Osteoblast (primary cell): ENCODE data around the gene CDAN1. TPM values are rescaled to one million over a fixed set of nuclear protein-coding genes. Genes with fewer than 3 reads are reported as not detected.

ENCODE experiments used
- DNase-seq: peaks from one replicate; pipeline ENCODE4 v3.0.0; 2011; ENCODE audit warnings: low spot score, mixed read lengths; ENCODE audit not compliant: insufficient read length; ENCODE audit errors: missing footprints
- H2AFZ ChIP-seq: 2 replicates; pipeline ENCODE4 v1.6.0; 2011; ENCODE audit warnings: mild to moderate bottlenecking, low read length
- H3K27ac ChIP-seq: 2 replicates; pipeline ENCODE4 v1.5.1; 2011; ENCODE audit warnings: mild to moderate bottlenecking, low read depth, low read length, moderate library complexity
- H3K27me3 ChIP-seq: 2 replicates; pipeline ENCODE4 v1.6.0; 2012; ENCODE audit warnings: mild to moderate bottlenecking, control low read depth, inconsistent platforms, low read length, moderate library complexity; ENCODE audit not compliant: insufficient read depth
- H3K36me3 ChIP-seq: 2 replicates; pipeline ENCODE4 v1.5.1; 2011; ENCODE audit warnings: mild to moderate bottlenecking, low read length, control low read depth, moderate library complexity; ENCODE audit not compliant: insufficient read depth
- H3K4me1 ChIP-seq: 2 replicates; pipeline ENCODE4 v1.5.1; 2011; ENCODE audit warnings: mild to moderate bottlenecking, low read length, control low read depth, moderate library complexity; ENCODE audit not compliant: insufficient read depth
- H3K4me2 ChIP-seq: 2 replicates; pipeline ENCODE4 v1.6.0; 2011; ENCODE audit warnings: mild to moderate bottlenecking, low read length; ENCODE audit not compliant: insufficient read depth
- H3K4me3 ChIP-seq: fragments of 200-600 bp; sonication (generic); 3 replicates; pipeline ENCODE4 v1.5.1; 2012; ENCODE audit warnings: mild to moderate bottlenecking, low read length, inconsistent platforms; ENCODE audit not compliant: insufficient read depth
- H3K79me2 ChIP-seq: 2 replicates; pipeline ENCODE4 v1.6.0; 2012; ENCODE audit warnings: mild to moderate bottlenecking, low read length, control low read depth, inconsistent platforms; ENCODE audit not compliant: insufficient read depth
- H3K9me3 ChIP-seq: 2 replicates; pipeline ENCODE4 v1.5.1; 2011; ENCODE audit warnings: low read depth, low read length, control low read depth
- H4K20me1 ChIP-seq: 2 replicates; pipeline ENCODE4 v1.6.0; 2012; ENCODE audit warnings: mild to moderate bottlenecking, low read length, control low read depth; ENCODE audit not compliant: insufficient read depth
- total RNA-seq: library from RNA; depleted of rRNA; stranded (reverse); fragments of >200 nt; gene quantifications from 2 replicates; pipeline ENCODE4 v1.2.3, GENCODE V29; 2012
- TF ChIP-seq, protein P1 (sequence below): IDR thresholded peaks from 2 replicates; pipeline ENCODE4 v1.5.1; 2011; ENCODE audit warnings: mild to moderate bottlenecking, low read depth, low read length, moderate library complexity; ENCODE audit errors: extremely low read depth

The CDAN1 gene
- total RNA-seq, 1 donor: 7.6 TPM

GRCh38 chr15:42734076-42734672, 2.8 kb downstream of the CDAN1 start:
- Histone ChIP-seq H3K27me3 (no peaks in the 10 kb centered on the region), H3K4me3 (no peak overlapping the region), H3K36me3 (peaks cover 46% of the 10 kb centered on the region), H4K20me1 (peaks cover 18% of the 10 kb centered on the region), H2AFZ (no peak overlapping the region), H3K4me2 (no peak overlapping the region), H3K9me3 (no peaks in the 10 kb centered on the region), H3K4me1 (peaks cover 11% of the 10 kb centered on the region), H3K79me2 (peaks cover 26% of the 10 kb centered on the region), H3K27ac (no peak overlapping the region)
- TF ChIP-seq, protein P1, sequence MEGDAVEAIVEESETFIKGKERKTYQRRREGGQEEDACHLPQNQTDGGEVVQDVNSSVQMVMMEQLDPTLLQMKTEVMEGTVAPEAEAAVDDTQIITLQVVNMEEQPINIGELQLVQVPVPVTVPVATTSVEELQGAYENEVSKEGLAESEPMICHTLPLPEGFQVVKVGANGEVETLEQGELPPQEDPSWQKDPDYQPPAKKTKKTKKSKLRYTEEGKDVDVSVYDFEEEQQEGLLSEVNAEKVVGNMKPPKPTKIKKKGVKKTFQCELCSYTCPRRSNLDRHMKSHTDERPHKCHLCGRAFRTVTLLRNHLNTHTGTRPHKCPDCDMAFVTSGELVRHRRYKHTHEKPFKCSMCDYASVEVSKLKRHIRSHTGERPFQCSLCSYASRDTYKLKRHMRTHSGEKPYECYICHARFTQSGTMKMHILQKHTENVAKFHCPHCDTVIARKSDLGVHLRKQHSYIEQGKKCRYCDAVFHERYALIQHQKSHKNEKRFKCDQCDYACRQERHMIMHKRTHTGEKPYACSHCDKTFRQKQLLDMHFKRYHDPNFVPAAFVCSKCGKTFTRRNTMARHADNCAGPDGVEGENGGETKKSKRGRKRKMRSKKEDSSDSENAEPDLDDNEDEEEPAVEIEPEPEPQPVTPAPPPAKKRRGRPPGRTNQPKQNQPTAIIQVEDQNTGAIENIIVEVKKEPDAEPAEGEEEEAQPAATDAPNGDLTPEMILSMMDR: no peak
- no peak for DNase-seq

DNA sequence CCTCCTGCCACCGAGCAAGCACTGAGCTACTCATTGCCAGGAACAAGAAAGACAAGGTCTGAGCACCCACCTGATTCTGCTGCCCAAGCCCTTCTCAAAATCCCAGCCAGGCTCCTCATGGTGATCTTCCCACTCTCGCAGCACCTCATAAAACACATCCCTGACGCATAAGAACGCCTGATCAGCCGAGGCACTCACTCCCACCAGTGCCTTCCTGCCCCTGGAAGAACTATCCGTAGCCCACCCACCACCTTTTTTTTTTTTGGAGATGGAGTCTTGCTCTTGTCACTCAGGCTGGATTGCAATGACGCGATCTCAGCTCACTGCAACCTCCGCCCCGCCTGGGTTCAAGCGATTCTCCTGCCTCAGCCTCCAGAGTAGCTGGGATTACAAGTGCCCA, 3.9 kb downstream of the CDAN1 start:
- H3K4me2 ChIP-seq: no peak overlapping the region
- H3K4me3 ChIP-seq: no peak overlapping the region
- H3K4me1 ChIP-seq: peaks cover 11% of the 10 kb centered on the region
- peaks cover 55% of the 10 kb centered on the region for H3K36me3 ChIP-seq
- peaks cover 18% of the 10 kb centered on the region for H4K20me1 ChIP-seq
- H3K27ac ChIP-seq: no peak overlapping the region
- no peak for DNase-seq
- H3K9me3 ChIP-seq: no peaks in the 10 kb centered on the region
- no peaks in the 10 kb centered on the region for H3K27me3 ChIP-seq
- no peak overlapping the region for H2AFZ ChIP-seq
- H3K79me2 ChIP-seq: peaks cover 26% of the 10 kb centered on the region
- TF ChIP-seq, protein P1: no peak

DNA sequence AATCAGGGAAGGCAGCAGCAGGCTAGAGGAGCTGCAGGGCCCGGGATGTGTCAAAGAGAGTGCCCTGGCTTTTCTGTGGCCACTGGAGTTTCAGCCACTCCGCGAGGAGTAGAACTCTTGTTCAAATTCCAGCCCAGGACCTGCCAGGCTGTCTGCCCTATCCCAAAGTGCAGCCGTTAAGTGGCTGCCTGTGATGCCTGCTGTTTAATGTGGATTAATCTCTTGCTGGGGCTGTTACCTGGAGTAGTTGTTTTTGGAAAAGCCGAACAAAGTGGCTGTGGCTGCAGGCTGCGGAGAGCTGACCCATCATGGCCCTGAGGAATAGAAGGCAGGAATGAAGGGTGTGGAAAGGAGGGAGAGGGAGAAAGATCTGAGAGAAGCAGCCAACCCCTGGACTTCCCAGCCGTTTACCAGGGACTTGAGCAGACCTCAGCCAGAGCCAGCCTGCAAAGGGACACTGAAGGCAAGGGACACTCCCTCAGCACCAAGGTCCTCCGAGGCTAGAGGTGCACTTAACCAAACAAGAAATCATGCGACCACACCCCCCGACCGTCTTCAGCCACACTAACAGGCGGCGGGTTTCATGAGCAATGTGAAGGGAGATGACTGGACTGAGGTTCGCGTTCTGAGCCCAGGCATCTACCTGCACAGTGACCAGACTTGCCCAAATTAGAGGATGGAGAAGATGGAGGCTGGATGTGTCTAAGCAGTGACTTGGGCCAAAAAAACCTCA, 4.7 kb downstream of the CDAN1 start:
- peaks cover 7% of the 10 kb centered on the region for H3K4me1 ChIP-seq
- H3K4me2 ChIP-seq: no peak overlapping the region
- peak; percentile 47 for DNase-seq
- no peak overlapping the region for H3K4me3 ChIP-seq
- H3K36me3 ChIP-seq: peaks cover 59% of the 10 kb centered on the region
- no peaks in the 10 kb centered on the region for H3K27me3 ChIP-seq
- peaks cover 26% of the 10 kb centered on the region for H3K79me2 ChIP-seq
- TF ChIP-seq, protein P1: no peak
- H2AFZ ChIP-seq: no peak overlapping the region
- H4K20me1 ChIP-seq: peaks cover 18% of the 10 kb centered on the region
- H3K27ac ChIP-seq: no peak overlapping the region
- H3K9me3 ChIP-seq: no peaks in the 10 kb centered on the region

DNA sequence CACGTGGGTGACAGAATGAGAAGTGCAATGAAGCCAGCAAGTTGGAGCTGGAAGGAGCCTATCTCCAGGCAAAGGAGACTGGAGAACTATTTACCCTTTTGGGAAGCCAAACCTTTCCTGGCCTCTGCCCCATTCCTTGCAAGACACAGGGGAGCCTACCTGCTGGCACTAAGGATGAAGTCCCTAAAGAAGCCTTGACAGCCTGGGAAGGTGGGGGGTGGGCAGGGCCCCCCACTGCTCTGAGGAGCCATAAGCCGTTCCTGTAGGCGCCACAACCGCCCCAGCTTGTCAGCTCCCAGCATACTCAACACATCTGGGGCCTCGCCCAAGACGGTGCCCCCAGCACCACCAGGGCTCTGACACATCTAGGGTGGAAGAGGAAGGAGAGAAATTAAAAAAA, 5.5 kb downstream of the CDAN1 start:
- TF ChIP-seq, protein P1: no peak
- H3K27me3 ChIP-seq: no peaks in the 10 kb centered on the region
- H3K4me3 ChIP-seq: no peak overlapping the region
- no peak overlapping the region for H3K27ac ChIP-seq
- no peak overlapping the region for H2AFZ ChIP-seq
- H4K20me1 ChIP-seq: peaks cover 18% of the 10 kb centered on the region
- peaks cover 23% of the 10 kb centered on the region for H3K79me2 ChIP-seq
- H3K4me2 ChIP-seq: no peak overlapping the region
- H3K9me3 ChIP-seq: no peaks in the 10 kb centered on the region
- peaks cover 62% of the 10 kb centered on the region for H3K36me3 ChIP-seq
- peaks cover 5% of the 10 kb centered on the region for H3K4me1 ChIP-seq
- DNase-seq: peak; percentile 54
